T1000 (cell line): Measurements from ENCODE around the gene NFATC2.

Experiments
- DNase-seq: peaks from one replicate; lab custom pipeline; 2025; ENCODE audit warnings: mixed read lengths; lab: John Stamatoyannopoulos, UW

Gene NFATC2

GRCh38 chr20:51412951-51413481, 129.5 kb downstream of the NFATC2 start:
- DNase-seq: no peak

GRCh38 chr20:51412333-51412871, 130.1 kb downstream of the NFATC2 start:
- no peak for DNase-seq

DNA sequence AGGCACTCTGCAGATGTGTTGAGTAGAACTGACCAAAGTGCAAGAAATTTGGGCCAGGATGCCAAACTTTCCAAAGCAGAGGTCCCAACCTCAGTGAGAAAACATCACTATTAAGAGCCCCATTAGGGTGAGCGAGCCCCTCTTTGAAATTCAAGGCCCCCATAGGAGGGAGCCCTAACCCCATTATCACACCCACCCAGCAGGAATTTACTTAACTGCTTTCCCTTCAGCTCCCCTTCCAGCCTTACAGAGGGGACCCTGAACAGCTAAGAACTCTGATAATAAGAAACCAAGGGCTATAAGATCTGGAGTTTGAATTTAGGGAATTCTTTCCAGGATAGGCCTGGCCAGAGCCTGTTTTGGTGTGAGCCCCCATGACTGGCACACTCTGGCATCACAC, 130.6 kb downstream of the NFATC2 start:
- DNase-seq: no peak

GRCh38 chr20:51410586-51411325, 131.8 kb downstream of the NFATC2 start:
- DNase-seq: no peak

DNA sequence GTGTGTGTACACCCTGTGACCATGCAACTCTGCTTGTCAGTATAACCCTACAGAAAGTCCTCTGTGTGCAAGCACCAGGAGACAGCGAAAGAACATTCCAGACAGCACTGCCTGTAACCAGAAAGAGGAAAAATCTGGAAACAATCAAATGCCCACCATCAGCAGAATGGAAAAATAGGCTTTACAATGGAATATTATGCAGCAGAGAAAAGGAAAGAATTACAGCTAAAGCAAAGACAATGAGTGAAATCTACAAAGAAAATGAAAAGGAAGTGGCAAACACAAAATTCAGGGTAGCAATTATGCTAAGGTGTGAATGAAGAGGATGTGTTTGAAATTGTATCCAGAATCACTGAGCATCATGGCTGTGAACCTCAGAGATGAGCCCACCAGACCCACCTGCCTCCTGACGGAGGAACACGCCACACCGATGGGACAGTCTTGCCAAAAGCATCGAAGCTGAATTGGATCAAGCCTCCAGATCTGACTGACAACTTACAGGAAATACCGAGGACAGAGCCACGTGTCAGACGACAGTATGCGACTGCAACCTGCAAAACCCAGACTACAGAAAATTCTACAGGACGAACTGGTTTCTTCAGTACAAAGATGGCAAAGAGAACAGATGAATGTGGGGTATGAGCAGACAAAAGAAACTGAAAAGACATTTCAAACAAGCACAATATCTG, 133.2 kb downstream of the NFATC2 start:
- DNase-seq: no peak

- no peak for DNase-seq
Measured at GRCh38 chr20:51404297-51405060, 138.0 kb downstream of the NFATC2 start.

- no peak for DNase-seq
Measured at GRCh38 chr20:51403466-51404220, 138.9 kb downstream of the NFATC2 start.

- DNase-seq: no peak
Measured at GRCh38 chr20:51402201-51402600, 140.3 kb downstream of the NFATC2 start.

DNA sequence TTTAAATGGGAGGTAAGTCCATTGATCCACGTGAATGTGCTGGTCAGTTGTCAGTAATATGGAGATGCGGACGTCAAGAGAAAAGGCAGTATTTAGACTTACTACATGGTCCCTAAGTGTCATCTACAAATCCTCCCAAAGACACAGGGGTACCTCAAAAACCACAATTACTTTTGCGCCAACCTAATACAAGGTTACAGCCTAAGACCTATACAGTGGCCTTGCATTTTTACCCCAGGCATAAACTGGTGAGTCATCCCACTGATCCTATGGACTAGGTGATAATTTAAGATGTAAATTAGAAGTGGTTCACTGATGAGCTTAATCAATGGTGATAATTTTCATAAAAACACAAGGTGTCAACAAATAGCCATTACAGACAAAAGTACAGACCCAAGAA, 141.0 kb downstream of the NFATC2 start:
- DNase-seq: no peak

DNA sequence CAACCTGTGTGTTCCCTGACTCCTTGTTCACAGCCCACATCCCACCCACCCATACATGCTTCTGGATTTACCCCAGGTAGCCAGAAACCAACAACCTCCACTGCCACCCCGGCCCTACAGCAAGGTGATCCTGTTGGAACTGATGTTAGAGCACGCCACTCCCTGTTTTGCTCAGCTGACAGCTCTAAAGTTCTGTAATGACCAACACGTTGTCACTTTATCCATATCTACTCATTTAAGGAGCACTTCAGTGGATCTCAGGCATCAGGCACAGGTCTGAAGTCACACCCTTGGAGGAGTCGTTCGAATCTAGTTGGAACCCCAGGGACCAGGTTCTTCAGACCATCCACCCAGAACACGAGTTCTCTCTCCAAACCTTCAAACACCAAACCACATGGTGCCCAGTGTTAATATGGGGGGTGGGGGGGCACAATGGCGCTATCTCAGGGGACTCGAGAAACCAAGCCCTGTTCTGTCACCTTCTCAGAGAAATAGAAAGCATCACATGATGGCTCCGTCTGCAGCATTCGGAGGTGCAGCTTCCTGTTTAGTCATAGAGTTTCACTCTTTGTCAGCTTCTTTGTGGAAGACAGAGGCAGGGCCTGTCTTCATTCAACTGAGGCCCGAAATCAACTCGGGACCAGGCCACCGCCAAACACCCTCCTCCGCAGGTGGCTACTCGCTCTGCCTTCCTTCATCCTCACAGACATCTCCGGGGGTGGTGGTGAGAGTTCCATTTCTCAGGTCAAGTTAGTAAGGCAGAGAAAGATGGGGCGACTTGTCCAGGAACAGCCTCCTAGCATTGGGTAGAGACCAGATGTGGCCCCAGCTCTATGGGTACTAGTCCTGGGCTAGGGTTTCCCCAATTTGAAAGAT, 142.2 kb downstream of the NFATC2 start:
- no peak for DNase-seq

- DNase-seq: no peak
Measured at GRCh38 chr20:51399006-51399890, 143.3 kb downstream of the NFATC2 start.

- DNase-seq: no peak
Measured at GRCh38 chr20:51398552-51398951, 144.0 kb downstream of the NFATC2 start.

DNA sequence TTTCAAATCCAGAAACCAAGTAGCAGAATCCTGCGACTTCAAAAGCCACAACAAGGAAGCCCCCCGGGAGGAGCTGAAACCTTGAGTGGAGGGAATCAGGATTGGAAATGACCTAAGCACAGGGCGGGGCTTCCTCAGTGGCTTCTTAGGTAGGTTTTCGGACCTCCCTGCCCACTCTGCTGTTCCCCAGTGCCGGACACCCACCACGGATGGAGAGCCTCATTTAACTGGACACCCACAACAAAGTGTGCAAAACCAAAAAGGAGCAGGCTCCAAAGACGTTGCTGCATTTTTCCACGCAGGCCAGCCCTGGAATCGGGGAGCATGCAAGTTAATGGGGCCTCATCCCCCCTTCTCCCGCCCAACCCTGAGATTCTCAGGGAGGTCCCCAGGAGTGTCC, 144.4 kb downstream of the NFATC2 start:
- DNase-seq: no peak

GRCh38 chr20:51397137-51397536, 145.4 kb downstream of the NFATC2 start:
- DNase-seq: no peak

DNA sequence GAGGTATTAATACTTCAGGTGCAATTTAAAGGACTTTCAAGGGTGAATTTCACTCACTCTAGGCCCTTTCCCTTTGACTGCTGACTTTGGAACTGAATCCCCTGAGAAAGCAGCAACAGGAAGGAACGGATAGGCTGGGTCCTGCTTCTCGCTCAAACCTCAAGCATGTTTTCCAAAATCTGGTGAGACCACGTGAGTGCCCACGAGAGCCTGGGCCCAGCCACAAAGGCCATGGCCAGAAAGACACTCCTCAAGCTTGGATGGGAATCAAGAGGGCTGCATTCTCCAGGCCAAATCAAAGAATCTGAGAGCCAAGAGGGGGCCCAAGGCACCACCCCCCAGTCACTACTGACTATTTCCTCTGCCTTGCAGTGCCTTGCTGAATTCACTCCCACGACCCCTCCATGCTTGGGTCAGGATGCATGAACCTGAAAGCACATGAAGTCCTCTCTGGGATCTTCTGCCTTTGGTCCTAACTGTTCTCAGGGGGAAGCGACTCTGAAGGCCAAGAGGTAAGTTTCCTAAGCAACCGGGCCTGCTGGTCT, 146.1 kb downstream of the NFATC2 start:
- no peak for DNase-seq

GRCh38 chr20:51394706-51395105, 147.8 kb downstream of the NFATC2 start:
- no peak for DNase-seq

- no peak for DNase-seq
Measured at GRCh38 chr20:51393571-51393970, 148.9 kb downstream of the NFATC2 start.

- DNase-seq: no peak
Measured at GRCh38 chr20:51392614-51393186, 149.8 kb downstream of the NFATC2 start.

DNA sequence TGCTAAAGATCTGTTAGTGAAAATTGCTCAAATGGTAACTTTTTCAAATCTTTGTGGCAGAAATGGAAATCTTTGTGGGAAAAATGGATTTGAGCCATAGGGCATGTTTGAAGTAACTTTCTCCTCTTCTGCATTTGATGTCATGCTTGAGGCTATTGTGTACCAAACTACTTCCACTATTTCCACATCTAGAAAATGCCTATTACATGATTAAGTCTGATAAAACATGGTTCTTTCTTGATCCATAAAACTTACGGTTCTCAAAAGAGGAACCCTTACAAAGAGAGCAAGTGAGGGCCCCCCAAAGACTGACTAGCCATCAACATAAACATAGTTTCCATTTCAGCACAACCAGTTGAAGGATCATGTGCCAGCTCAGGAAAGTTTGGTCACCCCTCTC, 150.6 kb downstream of the NFATC2 start:
- DNase-seq: no peak
